Peyer's patch (tissue), 4 donors: ENCODE measurements around the gene RCC2. TPM values are rescaled to one million over a fixed set of nuclear protein-coding genes. Genes with fewer than 3 reads are reported as not detected.

Experiments
- DNase-seq, 3 donors: peaks; one replicate each; pipeline ENCODE4 v3.0.0-alpha.2; 2017 to 2019
- H3K27ac ChIP-seq, 4 donors: fragments of 200-600 bp; sonication (generic); one replicate each; pipeline ENCODE4 v1.5.1; 2016 to 2019
- H3K27me3 ChIP-seq, 2 donors: fragments of 200-600 bp; sonication (generic); one replicate each; pipeline ENCODE4 v1.5.1; 2019
- H3K36me3 ChIP-seq, 3 donors: fragments of 200-600 bp; sonication (generic); one replicate each; pipeline ENCODE4 v1.5.1; 2016 to 2019
- H3K4me1 ChIP-seq, 4 donors: fragments of 200-600 bp; sonication (generic); one replicate each; pipeline ENCODE4 v1.5.1; 2016 to 2019
- H3K4me3 ChIP-seq, 4 donors: fragments of 200-600 bp; sonication (generic); 1 replicate in 3 of 4; 2 replicates in 1 of 4; pipeline ENCODE4 v1.5.1; 2016 to 2019; ENCODE audit warnings: mild to moderate bottlenecking in 1 of 4
- H3K9me3 ChIP-seq, 4 donors: fragments of 200-600 bp; sonication (generic); one replicate each; pipeline ENCODE4 v1.5.1; 2016 to 2019; ENCODE audit warnings: mild to moderate bottlenecking in 1 of 4
- CTCF ChIP-seq, 6 experiments: fragments of 450-650 bp in 4 of 6; fragments of 200-600 bp in 2 of 6; sonication (generic) in 1 of 6; IDR thresholded peaks; one replicate each; pipeline ENCODE4 v1.5.1; 2017 to 2019; ENCODE audit warnings: antibody characterized with exemption in 6 of 6, mild to moderate bottlenecking in 3 of 6, moderate library complexity in 1 of 6
- POLR2A ChIP-seq, 2 donors: fragments of 450-650 bp; IDR thresholded peaks; one replicate each; pipeline ENCODE4 v1.5.1; 2017; ENCODE audit warnings: antibody characterized with exemption in 2 of 2, mild to moderate bottlenecking in 2 of 2, moderate library complexity in 2 of 2
- total RNA-seq, 4 donors: library from RNA; depleted of rRNA; stranded (reverse); fragments of >200 nt; gene quantifications; one replicate each; pipeline ENCODE4 v1.1.0, GENCODE V29; 2016

Gene RCC2
- total RNA-seq, 4 donors from 2014 or later, result 22.9 to 54.5 (median 34.9) TPM

GRCh38 chr1:17436380-17437174 lies 2.9 kb downstream of the RCC2 start:
- H3K27me3 ChIP-seq, result no peaks in the 10 kb centered on the region
- TF ChIP-seq POLR2A (IDR thresholded peaks at IDR 0.05) (no peak), CTCF (IDR thresholded peaks at IDR 0.05) (no peak)
- peak overlapping the region in 3 of 4 donors; percentile 86 to 94 (median 93) for H3K27ac ChIP-seq
- peak overlapping the region in 3 of 4 donors; percentile 68 to 96 (median 90) for H3K4me3 ChIP-seq
- no peaks in the 10 kb centered on the region for H3K9me3 ChIP-seq
- H3K36me3 ChIP-seq, result no peaks in the 10 kb centered on the region
- no peak for DNase-seq
- H3K4me1 ChIP-seq, result peaks cover 0 to 21% (median 13%) of the 10 kb centered on the region in 4 donors

GRCh38 chr1:17434601-17435000 lies 4.9 kb downstream of the RCC2 start:
- Histone ChIP-seq H3K4me1 (peaks cover 0 to 17% (median 10%) of the 10 kb centered on the region in 4 donors), H3K4me3 (no peak overlapping the region), H3K27ac (no peak overlapping the region), H3K9me3 (no peaks in the 10 kb centered on the region), H3K27me3 (no peaks in the 10 kb centered on the region), H3K36me3 (no peaks in the 10 kb centered on the region)
- no peak for DNase-seq
- TF ChIP-seq CTCF (IDR thresholded peaks at IDR 0.05) (no peak), POLR2A (IDR thresholded peaks at IDR 0.05) (no peak)

- TF ChIP-seq POLR2A (IDR thresholded peaks at IDR 0.05) (no peak), CTCF (IDR thresholded peaks at IDR 0.05) (no peak)
- H3K27me3 ChIP-seq, result no peaks in the 10 kb centered on the region
- no peak overlapping the region for H3K4me3 ChIP-seq
- no peaks in the 10 kb centered on the region for H3K36me3 ChIP-seq
- DNase-seq, result no peak
- peaks cover 0 to 17% (median 10%) of the 10 kb centered on the region in 4 donors for H3K4me1 ChIP-seq
- no peak overlapping the region for H3K27ac ChIP-seq
- H3K9me3 ChIP-seq, result no peaks in the 10 kb centered on the region
Observed at GRCh38 chr1:17434016-17434415, 5.5 kb downstream of the RCC2 start.

GRCh38 chr1:17433261-17433660 lies 6.2 kb downstream of the RCC2 start:
- no peak overlapping the region for H3K4me3 ChIP-seq
- H3K4me1 ChIP-seq, result peaks cover 0 to 17% (median 10%) of the 10 kb centered on the region in 4 donors
- DNase-seq, result no peak
- TF ChIP-seq CTCF (IDR thresholded peaks at IDR 0.05), result no peak
- no peak for TF ChIP-seq POLR2A (IDR thresholded peaks at IDR 0.05)
- no peaks in the 10 kb centered on the region for H3K27me3 ChIP-seq
- no peaks in the 10 kb centered on the region for H3K9me3 ChIP-seq
- peaks cover 0 to 7% (median 0%) of the 10 kb centered on the region in 3 donors for H3K36me3 ChIP-seq
- H3K27ac ChIP-seq, result no peak overlapping the region

GRCh38 chr1:17432412-17432811 lies 7.1 kb downstream of the RCC2 start:
- no peaks in the 10 kb centered on the region for H3K9me3 ChIP-seq
- H3K36me3 ChIP-seq, result peaks cover 0 to 16% (median 0%) of the 10 kb centered on the region in 3 donors
- H3K4me1 ChIP-seq, result peaks cover 0 to 17% (median 10%) of the 10 kb centered on the region in 4 donors
- peak overlapping the region in 1 of 4 donors; percentile 71 for H3K27ac ChIP-seq
- H3K4me3 ChIP-seq, result no peak overlapping the region
- H3K27me3 ChIP-seq, result no peaks in the 10 kb centered on the region
- no peak for TF ChIP-seq POLR2A (IDR thresholded peaks at IDR 0.05)
- TF ChIP-seq CTCF (IDR thresholded peaks at IDR 0.05), result no peak
- no peak for DNase-seq
